Left ventricle myocardium inferior (tissue), 1 donor: ENCODE results near the gene KDM1B. TPM values are rescaled to one million over a fixed set of nuclear protein-coding genes. Genes with fewer than 3 reads are reported as not detected.
"Not testable (repeated sequence)": the region's sequence is repeated elsewhere in the genome, so short reads cannot be mapped to it uniquely, and the experiment has no call there.

Experiments
- DNase-seq: peaks from one replicate; pipeline ENCODE4 v3.0.0-alpha.2; 2020
- H3K27ac ChIP-seq: fragments of 200-600 bp; replicated peaks from 2 replicates; pipeline ENCODE4 v1.8.0; 2021
- H3K27me3 ChIP-seq: fragments of 200-600 bp; 2 replicates; pipeline ENCODE4 v1.8.0; 2021; ENCODE audit warnings: low read depth
- H3K36me3 ChIP-seq: fragments of 200-600 bp; 2 replicates; pipeline ENCODE4 v1.8.0; 2021
- H3K4me1 ChIP-seq: fragments of 200-600 bp; 2 replicates; pipeline ENCODE4 v1.8.0; 2021
- H3K4me3 ChIP-seq: fragments of 200-600 bp; 2 replicates; pipeline ENCODE4 v1.8.0; 2021; ENCODE audit warnings: mild to moderate bottlenecking, moderate library complexity
- H3K9me3 ChIP-seq: fragments of 200-600 bp; replicated peaks from 2 replicates; pipeline ENCODE4 v1.8.0; 2021
- CTCF ChIP-seq: fragments of 200-600 bp; IDR thresholded peaks from 2 replicates; pipeline ENCODE4 v1.8.0; 2021; ENCODE audit warnings: antibody characterized with exemption, mild to moderate bottlenecking, borderline replicate concordance
- intact Hi-C: fragments of 100-400 bp; cut with micrococcal nuclease; formaldehyde crosslinking; loops from one replicate; pipeline ENCODE4 v1.11.0; 2022
- total RNA-seq: library from RNA; stranded (reverse); fragmentation: NEBNext Ultra II Directional; extraction: Animal tissue kit (Norgen Biotek cat#: 25700); gene quantifications from one replicate; pipeline ENCODE4 v1.2.1, GENCODE V29; 2021
- donor health status: DM: no; HTN: yes; CAD: no; lungs with severe emphysema.

KDM1B gene
- total RNA-seq, 1 donor from 2014 or later: 14.3 TPM

GRCh38 chr6:18221288-18221615 lies 66.0 kb downstream of the KDM1B start:
- no peaks in the 10 kb centered on the region for H3K27me3 ChIP-seq
- intact Hi-C loops: no loop called here
- DNase-seq: no peak
- no peak overlapping the region for H3K4me3 ChIP-seq
- peaks cover 12% of the 10 kb centered on the region for H3K4me1 ChIP-seq
- H3K9me3 ChIP-seq: no peaks in the 10 kb centered on the region
- no peak for TF ChIP-seq CTCF
- H3K27ac ChIP-seq: no peak overlapping the region
- peaks cover 63% of the 10 kb centered on the region for H3K36me3 ChIP-seq

DNA sequence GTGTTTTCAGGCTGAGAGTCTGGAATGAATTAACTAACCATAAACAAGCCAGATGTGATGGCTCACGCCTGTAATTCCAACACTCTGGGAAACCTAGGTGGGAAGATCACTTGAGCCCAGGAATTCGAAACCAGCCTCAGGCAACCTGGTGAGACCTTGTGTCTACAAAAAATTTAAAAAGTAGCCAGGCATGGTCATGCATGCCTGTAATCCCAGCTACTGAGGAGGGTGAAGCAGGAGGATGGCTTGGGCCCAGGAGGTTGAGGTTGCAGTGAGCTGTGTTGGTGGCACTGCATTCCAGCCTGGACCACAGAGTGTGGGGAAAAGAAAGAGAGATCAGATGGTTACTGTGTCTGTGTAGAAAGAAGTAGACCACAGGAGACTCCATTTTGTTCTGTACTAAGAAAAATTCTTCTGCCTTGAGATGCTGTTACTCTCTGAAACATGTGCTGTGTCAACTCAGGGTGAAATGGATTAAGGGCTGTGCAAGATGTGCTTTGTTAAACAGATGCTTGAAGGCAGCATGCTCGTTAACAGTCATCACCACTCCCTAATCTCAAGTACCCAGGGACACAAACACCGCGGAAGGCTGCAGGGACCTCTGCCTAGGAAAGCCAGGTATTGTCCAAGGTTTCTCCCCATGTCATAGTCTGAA lies 71.4 kb downstream of the KDM1B start:
- H3K9me3 ChIP-seq: peaks cover 34% of the 10 kb centered on the region
- intact Hi-C loops, H3K4me3 ChIP-seq, DNase-seq, H3K27ac ChIP-seq, H3K4me1 ChIP-seq, H3K27me3 ChIP-seq: not testable (repeated sequence)
- peaks cover 90% of the 10 kb centered on the region for H3K36me3 ChIP-seq

DNA sequence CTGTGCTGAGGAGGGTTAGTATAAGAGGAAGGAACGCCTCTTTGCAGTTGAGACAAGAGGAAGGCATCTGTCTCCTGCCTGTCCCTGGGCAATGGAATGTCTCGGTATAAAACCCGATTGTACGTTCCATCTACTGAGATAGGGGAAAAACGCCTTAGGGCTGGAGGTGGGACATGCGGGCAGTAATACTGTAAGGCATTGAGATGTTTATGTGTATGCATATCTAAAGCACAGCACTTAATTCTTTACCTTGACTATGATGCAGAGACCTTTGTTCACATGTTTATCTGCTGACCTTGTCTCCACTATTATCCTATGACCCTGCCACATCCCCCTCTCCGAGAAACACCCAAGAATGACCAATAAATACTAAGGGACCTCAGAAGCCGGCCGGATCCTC lies 71.9 kb downstream of the KDM1B start:
- intact Hi-C loops, DNase-seq, H3K4me1 ChIP-seq, H3K27ac ChIP-seq, H3K4me3 ChIP-seq, H3K27me3 ChIP-seq: not testable (repeated sequence)
- Histone ChIP-seq H3K9me3 (peaks cover 40% of the 10 kb centered on the region), H3K36me3 (peaks cover 90% of the 10 kb centered on the region)

DNA sequence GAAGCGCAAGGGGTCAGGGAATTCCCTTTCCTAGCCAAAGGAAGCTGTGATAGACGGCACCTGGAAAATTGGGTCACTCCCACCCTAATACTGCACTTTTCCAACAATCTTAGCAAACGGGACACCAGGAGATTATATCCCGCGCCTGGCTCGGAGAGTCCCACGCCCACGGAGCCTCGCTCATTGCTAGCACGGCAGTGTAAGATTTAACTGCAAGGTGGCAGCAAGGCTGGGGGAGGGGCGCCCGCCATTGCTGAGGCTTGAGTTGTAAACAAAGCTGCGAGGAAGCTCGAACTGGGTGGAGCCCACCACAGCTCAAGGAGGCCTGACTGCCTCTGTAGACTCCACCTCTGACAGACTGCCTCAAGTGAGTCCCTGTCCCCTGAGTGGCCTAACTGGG lies 73.4 kb downstream of the KDM1B start:
- intact Hi-C loops, H3K27ac ChIP-seq, H3K4me3 ChIP-seq, H3K27me3 ChIP-seq, H3K4me1 ChIP-seq, DNase-seq: not testable (repeated sequence)
- peaks cover 51% of the 10 kb centered on the region for H3K9me3 ChIP-seq
- H3K36me3 ChIP-seq: peaks cover 88% of the 10 kb centered on the region

DNA sequence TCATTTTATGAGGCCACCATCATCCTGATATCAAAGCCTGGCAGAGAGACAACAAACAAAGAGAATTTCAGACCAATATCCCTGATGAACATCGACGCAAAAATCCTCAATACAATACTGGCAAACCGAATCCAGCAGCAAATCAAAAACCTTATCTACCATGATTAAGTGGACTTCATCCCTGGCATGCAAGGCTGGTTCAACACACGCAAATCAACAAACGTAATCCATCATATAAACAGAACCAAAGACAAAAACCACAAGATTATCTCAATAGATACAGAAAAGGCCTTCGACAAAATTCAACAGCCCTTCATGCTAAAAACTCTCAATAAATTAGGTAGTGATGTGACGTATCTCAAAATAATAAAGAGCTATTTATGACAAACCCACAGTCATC lies 76.6 kb downstream of the KDM1B start:
- Histone ChIP-seq H3K9me3 (peaks cover 53% of the 10 kb centered on the region), H3K36me3 (peaks cover 83% of the 10 kb centered on the region)
- H3K4me1 ChIP-seq, H3K27me3 ChIP-seq, H3K4me3 ChIP-seq, intact Hi-C loops, H3K27ac ChIP-seq, DNase-seq: not testable (repeated sequence)

- Histone ChIP-seq H3K36me3 (peaks cover 78% of the 10 kb centered on the region), H3K9me3 (peaks cover 44% of the 10 kb centered on the region)
- H3K27me3 ChIP-seq, DNase-seq, intact Hi-C loops, H3K27ac ChIP-seq, H3K4me3 ChIP-seq, H3K4me1 ChIP-seq: not testable (repeated sequence)
These were observed 78.5 kb downstream of the KDM1B start for GRCh38 chr6:18233770-18234169.

GRCh38 chr6:18234564-18234963 lies 79.3 kb downstream of the KDM1B start:
- no peak overlapping the region for H3K27ac ChIP-seq
- H3K4me3 ChIP-seq: no peak overlapping the region
- no peaks in the 10 kb centered on the region for H3K4me1 ChIP-seq
- intact Hi-C loops: no loop called here
- no peaks in the 10 kb centered on the region for H3K27me3 ChIP-seq
- H3K9me3 ChIP-seq: peaks cover 36% of the 10 kb centered on the region
- peaks cover 74% of the 10 kb centered on the region for H3K36me3 ChIP-seq
- TF ChIP-seq CTCF: no peak
- DNase-seq: no peak

DNA sequence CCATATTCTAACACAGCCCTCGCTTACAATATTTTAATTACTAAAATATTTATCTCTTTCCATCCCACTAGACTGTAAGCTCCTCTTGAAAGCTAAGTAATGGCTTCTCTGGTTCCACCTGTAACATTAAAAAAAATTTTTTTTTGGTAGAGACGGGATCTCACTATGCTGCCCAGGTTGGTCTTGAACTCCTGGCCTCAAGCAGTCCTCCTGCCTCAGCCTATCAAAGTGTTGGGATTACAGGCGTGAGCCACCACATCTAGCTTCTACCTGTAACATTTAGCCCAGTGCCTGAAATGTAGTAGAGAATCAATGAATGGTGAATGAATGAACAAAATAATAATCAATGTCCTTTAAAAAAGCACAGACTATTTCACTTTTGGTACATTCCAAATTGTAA lies 80.3 kb downstream of the KDM1B start:
- no peak for TF ChIP-seq CTCF
- Histone ChIP-seq H3K27me3 (no peaks in the 10 kb centered on the region), H3K4me1 (no peaks in the 10 kb centered on the region), H3K4me3 (no peak overlapping the region), H3K9me3 (peaks cover 29% of the 10 kb centered on the region), H3K36me3 (peaks cover 69% of the 10 kb centered on the region), H3K27ac (no peak overlapping the region)
- DNase-seq: no peak
- intact Hi-C loops: no loop called here
